Ishikawa (cell line): ENCODE measurements around the gene ZFP36L2.

ENCODE experiments used
- CEBPB ChIP-seq: IDR thresholded peaks from 2 replicates; pipeline ENCODE4 v1.6.1; 2012
- EGR1 ChIP-seq: IDR thresholded peaks from 2 replicates; pipeline ENCODE4 v1.6.1; 2012
- EP300 ChIP-seq: IDR thresholded peaks from 2 replicates; pipeline ENCODE4 v1.6.1; 2012; ENCODE audit warnings: borderline replicate concordance
- MAX ChIP-seq: IDR thresholded peaks from 2 replicates; pipeline ENCODE4 v1.6.1; 2012
- NFIC ChIP-seq: IDR thresholded peaks from 2 replicates; pipeline ENCODE4 v1.6.1; 2012
- RAD21 ChIP-seq: IDR thresholded peaks from 2 replicates; pipeline ENCODE4 v1.6.1; 2012; ENCODE audit warnings: low read depth
- REST ChIP-seq: IDR thresholded peaks from 2 replicates; pipeline ENCODE4 v1.6.1; 2012; ENCODE audit warnings: low read depth, mild to moderate bottlenecking
- TAF1 ChIP-seq: IDR thresholded peaks from 2 replicates; pipeline ENCODE4 v1.6.1; 2012; ENCODE audit warnings: low read depth, mild to moderate bottlenecking
- TCF12 ChIP-seq: IDR thresholded peaks from 2 replicates; pipeline ENCODE4 v1.6.1; 2012; ENCODE audit warnings: low read depth
- USF1 ChIP-seq: IDR thresholded peaks from 2 replicates; pipeline ENCODE4 v1.6.1; 2012
- YY1 ChIP-seq: IDR thresholded peaks from 2 replicates; pipeline ENCODE4 v1.6.1; 2012; ENCODE audit warnings: low read depth
- ZBTB7A ChIP-seq: IDR thresholded peaks from 2 replicates; pipeline ENCODE4 v1.6.1; 2012; ENCODE audit warnings: low read depth

- TF ChIP-seq TCF12 (no peak), YY1 (no peak), NFIC (no peak), MAX (no peak), CEBPB (no peak), USF1 (no peak), EP300 (no peak), REST (no peak), ZBTB7A (no peak), RAD21 (no peak), EGR1 (no peak), TAF1 (no peak)
Measured at GRCh38 chr2:43192744-43193651, 33.4 kb downstream of the ZFP36L2 start.
